HCT116 (cell line): ENCODE measurements around the gene TNFRSF8. TPM values are rescaled to one million over a fixed set of nuclear protein-coding genes. Genes with fewer than 3 reads are reported as not detected.

Source experiments
- ATAC-seq: fragments of 200-7000 bp; cut with Tn5 transposase; 2 replicates; pipeline ENCODE4 v1.9.1; 2020; ENCODE audit warnings: mild to moderate bottlenecking, moderate library complexity
- BruUV-seq: library from RNA; stranded (reverse); fragments of 400-500 nt; replicated peaks from 2 replicates; lab custom pipeline; 2021; lab: Mats Ljungman, UMichigan
- CTCF ChIA-PET: fragments of 300-600 bp; sonication (Branson Sonifier 250); formaldehyde crosslinking; loops from one replicate; lab custom pipeline; 2021; ENCODE audit warnings: antibody characterized with exemption; lab: Charles Lee
- POLR2A ChIA-PET: fragments of 300-600, 350-600 bp; sonication (Branson Sonifier 250); formaldehyde crosslinking; loops from one replicate; lab custom pipeline; 2021; ENCODE audit warnings: antibody characterized with exemption; lab: Charles Lee
- RAD21 ChIA-PET, 2 experiments: fragments of 300-600 bp; sonication (Branson Sonifier 250); formaldehyde crosslinking; loops; one replicate each; lab custom pipeline; 2023; ENCODE audit warnings: low total read pairs in 2 of 2; ENCODE audit not compliant: uncharacterized antibody in 2 of 2, unreplicated experiment in 2 of 2, low non-redundant PET in 1 of 2; lab: Charles Lee
- DNase-seq: peaks from one replicate; pipeline ENCODE4 v3.0.0-alpha.2; 2010; ENCODE audit warnings: low read depth, low spot score
- H2AFZ ChIP-seq: fragments of 200-600 bp; shearing (Covaris generic), sonication (generic); 2 replicates; pipeline ENCODE4 v1.6.1; 2017; ENCODE audit warnings: low read depth, mixed run types, mixed read lengths, antibody characterized with exemption, low read length; ENCODE audit not compliant: poor library complexity, severe bottlenecking
- H3K27ac ChIP-seq: 2 replicates; pipeline ENCODE4 v1.5.1; 2012; ENCODE audit warnings: low read depth, low read length
- H3K27me3 ChIP-seq: fragments of 200-600 bp; sonication (generic); 2 replicates; pipeline ENCODE4 v1.6.1; 2016; ENCODE audit warnings: mixed run types, low read length, mixed read lengths; ENCODE audit not compliant: insufficient read depth
- H3K36me3 ChIP-seq, 2 experiments: fragments of 200-500 bp in 1 of 2; fragments of 200-600 bp in 1 of 2; sonication (Bioruptor generic) in 1 of 2; sonication (generic) in 1 of 2; 2 replicates each; pipeline versions ENCODE4 v1.5.1 to v1.6.1; 2014 to 2016; ENCODE audit warnings: low read length in 2 of 2, inconsistent platforms in 1 of 2, mixed read lengths in 1 of 2, mixed run types in 1 of 2; ENCODE audit not compliant: insufficient read depth in 2 of 2, control insufficient read depth in 1 of 2
- H3K4me1 ChIP-seq, 2 experiments: fragments of 200-600 bp in 1 of 2; sonication (generic) in 1 of 2; 2 replicates each; pipeline versions ENCODE4 v1.5.1 to v1.6.1; 2012 to 2017; ENCODE audit warnings: low read length in 2 of 2, inconsistent platforms in 1 of 2, mild to moderate bottlenecking in 1 of 2, mixed read lengths in 1 of 2, mixed run types in 1 of 2, moderate library complexity in 1 of 2; ENCODE audit not compliant: insufficient read depth in 2 of 2, control insufficient read depth in 1 of 2
- H3K4me2 ChIP-seq: fragments of 200-600 bp; sonication (generic); 2 replicates; pipeline ENCODE4 v1.6.1; 2017; ENCODE audit warnings: mixed run types, low read length, mixed read lengths
- H3K4me3 ChIP-seq, 2 experiments: fragments of 200-600 bp in 1 of 2; sonication (generic) in 1 of 2; replicated peaks in 1 of 2; 2 replicates each; pipeline ENCODE4 v1.5.1; 2011 to 2016; ENCODE audit warnings: low read length in 2 of 2, control low read depth in 1 of 2, low read depth in 1 of 2, mild to moderate bottlenecking in 1 of 2, mixed read lengths in 1 of 2, mixed run types in 1 of 2
- H3K79me2 ChIP-seq: fragments of 200-600 bp; sonication (generic); 2 replicates; pipeline ENCODE4 v1.6.1; 2017; ENCODE audit warnings: mild to moderate bottlenecking, mixed run types, low read length, moderate library complexity, mixed read lengths; ENCODE audit not compliant: insufficient read depth
- H3K9ac ChIP-seq: fragments of 200-600 bp; sonication (generic); 2 replicates; pipeline ENCODE4 v1.6.1; 2016; ENCODE audit warnings: low read length, mixed read lengths
- H3K9me2 ChIP-seq: fragments of 200-600 bp; sonication (generic), shearing (Covaris generic); 2 replicates; pipeline ENCODE4 v1.6.1; 2017; ENCODE audit warnings: mixed run types, mild to moderate bottlenecking, moderate library complexity; ENCODE audit not compliant: insufficient read depth
- H3K9me3 ChIP-seq, 2 experiments: fragments of 200-500 bp in 1 of 2; fragments of 200-600 bp in 1 of 2; sonication (Bioruptor generic) in 1 of 2; sonication (generic) in 1 of 2; 2 replicates each; pipeline ENCODE4 v1.6.1; 2014 to 2017; ENCODE audit warnings: low read length in 2 of 2, mixed read lengths in 2 of 2, inconsistent platforms in 1 of 2, low read depth in 1 of 2, mild to moderate bottlenecking in 1 of 2, mixed run types in 1 of 2, moderate library complexity in 1 of 2; ENCODE audit not compliant: control insufficient read depth in 1 of 2, insufficient read depth in 1 of 2
- H4K20me1 ChIP-seq: fragments of 200-600 bp; sonication (generic), shearing (Covaris generic); 2 replicates; pipeline ENCODE4 v1.6.1; 2017; ENCODE audit warnings: mixed run types, mild to moderate bottlenecking, moderate library complexity; ENCODE audit not compliant: insufficient read depth
- EGR1 ChIP-seq: IDR thresholded peaks from 2 replicates; pipeline ENCODE4 v1.6.1; 2012; ENCODE audit warnings: low read depth
- EZH2 ChIP-seq: fragments of 200-600 bp; sonication (generic); IDR thresholded peaks from 2 replicates; pipeline ENCODE4 v1.6.1; 2017; ENCODE audit warnings: antibody characterized with exemption, mixed run types
- EZH2phosphoT487 ChIP-seq: fragments of 200-600 bp; IDR thresholded peaks from 2 replicates; pipeline ENCODE4 v1.6.1; 2018; ENCODE audit warnings: antibody characterized with exemption, borderline replicate concordance
- JUND ChIP-seq: IDR thresholded peaks from 2 replicates; pipeline ENCODE4 v1.6.1; 2012
- POLR2A ChIP-seq: IDR thresholded peaks from 2 replicates; pipeline ENCODE4 v1.7.0; 2011; ENCODE audit warnings: borderline replicate concordance; ENCODE audit not compliant: insufficient read depth, insufficient read length; ENCODE audit errors: extremely low read depth
- YY1 ChIP-seq: IDR thresholded peaks from 2 replicates; pipeline ENCODE4 v1.6.1; 2011; ENCODE audit warnings: low read length, low read depth, moderate library complexity, mild to moderate bottlenecking; ENCODE audit not compliant: insufficient replicate concordance; ENCODE audit errors: extremely low read depth
- ZNF274 ChIP-seq: fragments of 200-500 bp; sonication (Bioruptor generic); IDR thresholded peaks from 2 replicates; pipeline ENCODE4 v1.6.1; 2014; ENCODE audit warnings: mild to moderate bottlenecking, low read depth, low read length, inconsistent platforms
- intact Hi-C: fragments of 100-400 bp; cut with micrococcal nuclease; formaldehyde crosslinking; loops from 2 replicates; pipeline ENCODE4 v1.10.0; 2022
- total RNA-seq: library from RNA; stranded (reverse); gene quantifications from one replicate; pipeline ENCODE4 v1.2.1, GENCODE V29; 2021; ENCODE audit not compliant: unreplicated experiment
- TF ChIP-seq, protein P1 (sequence below): IDR thresholded peaks from 2 replicates; pipeline ENCODE4 v1.6.1; 2011; ENCODE audit warnings: mild to moderate bottlenecking, low read length, moderate library complexity; ENCODE audit not compliant: insufficient replicate concordance; ENCODE audit errors: extremely low read depth
- TF ChIP-seq, protein P2 (sequence below), 3 experiments: fragments of 200-600 bp in 1 of 3; sonication (generic) in 1 of 3; IDR thresholded peaks in 2 of 3; conservative IDR thresholded peaks in 1 of 3; 2 replicates each; pipeline ENCODE4 v1.5.1; 2012 to 2017; ENCODE audit warnings: low read depth in 2 of 3, low read length in 2 of 3, antibody characterized with exemption in 1 of 3, borderline replicate concordance in 1 of 3, control low read depth in 1 of 3, mild to moderate bottlenecking in 1 of 3, mixed read lengths in 1 of 3, mixed run types in 1 of 3, moderate library complexity in 1 of 3; ENCODE audit not compliant: insufficient read depth in 1 of 3

The TNFRSF8 gene
- total RNA-seq, 1 experiment from 2014 or later = 0.17 TPM

DNA sequence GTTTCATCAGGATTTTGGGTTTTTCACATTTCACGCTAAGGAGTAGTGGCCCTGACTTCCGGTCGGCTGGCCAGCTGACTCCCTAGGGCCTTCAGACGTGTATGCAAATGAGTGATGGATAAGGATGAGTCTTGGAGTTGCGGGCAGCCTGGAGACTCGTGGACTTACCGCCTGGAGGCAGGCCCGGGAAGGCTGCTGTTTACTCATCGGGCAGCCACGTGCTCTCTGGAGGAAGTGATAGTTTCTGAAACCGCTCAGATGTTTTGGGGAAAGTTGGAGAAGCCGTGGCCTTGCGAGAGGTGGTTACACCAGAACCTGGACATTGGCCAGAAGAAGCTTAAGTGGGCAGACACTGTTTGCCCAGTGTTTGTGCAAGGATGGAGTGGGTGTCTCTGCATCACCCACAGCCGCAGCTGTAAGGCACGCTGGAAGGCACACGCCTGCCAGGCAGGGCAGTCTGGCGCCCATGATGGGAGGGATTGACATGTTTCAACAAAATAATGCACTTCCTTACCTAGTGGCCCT, 80.6 kb downstream of the TNFRSF8 start:
- Histone ChIP-seq H3K4me1 (peaks cover 9 to 25% of the 10 kb centered on the region in 2 experiments; a peak in 3 of 4 replicates), H3K9me3 (no peaks in the 10 kb centered on the region), H3K79me2 (no peaks in the 10 kb centered on the region), H2AFZ (no peak overlapping the region), H3K4me2 (no peak overlapping the region), H3K4me3 (no peak overlapping the region), H3K9me2 (no peaks in the 10 kb centered on the region), H3K36me3 (no peaks in the 10 kb centered on the region), H3K27me3 (no peaks in the 10 kb centered on the region), H3K9ac (no peak overlapping the region), H3K27ac (no peak overlapping the region), H4K20me1 (no peaks in the 10 kb centered on the region)
- no peak for ATAC-seq
- no TSS peak for BruUV-seq
- ChIA-PET CTCF (no interaction called here), POLR2A (no interaction called here), RAD21 (no interaction called here)
- TF ChIP-seq EZH2phosphoT487 (no peak), ZNF274 (no peak), EZH2 (no peak), POLR2A (no peak)
- TF ChIP-seq, protein P1, sequence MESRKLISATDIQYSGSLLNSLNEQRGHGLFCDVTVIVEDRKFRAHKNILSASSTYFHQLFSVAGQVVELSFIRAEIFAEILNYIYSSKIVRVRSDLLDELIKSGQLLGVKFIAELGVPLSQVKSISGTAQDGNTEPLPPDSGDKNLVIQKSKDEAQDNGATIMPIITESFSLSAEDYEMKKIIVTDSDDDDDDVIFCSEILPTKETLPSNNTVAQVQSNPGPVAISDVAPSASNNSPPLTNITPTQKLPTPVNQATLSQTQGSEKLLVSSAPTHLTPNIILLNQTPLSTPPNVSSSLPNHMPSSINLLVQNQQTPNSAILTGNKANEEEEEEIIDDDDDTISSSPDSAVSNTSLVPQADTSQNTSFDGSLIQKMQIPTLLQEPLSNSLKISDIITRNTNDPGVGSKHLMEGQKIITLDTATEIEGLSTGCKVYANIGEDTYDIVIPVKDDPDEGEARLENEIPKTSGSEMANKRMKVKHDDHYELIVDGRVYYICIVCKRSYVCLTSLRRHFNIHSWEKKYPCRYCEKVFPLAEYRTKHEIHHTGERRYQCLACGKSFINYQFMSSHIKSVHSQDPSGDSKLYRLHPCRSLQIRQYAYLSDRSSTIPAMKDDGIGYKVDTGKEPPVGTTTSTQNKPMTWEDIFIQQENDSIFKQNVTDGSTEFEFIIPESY = no peak
- intact Hi-C loops = no loop called here
- no peak for DNase-seq

GRCh38 chr1:12144236-12144635, 81.1 kb downstream of the TNFRSF8 start:
- Histone ChIP-seq H3K9me3 (no peaks in the 10 kb centered on the region), H4K20me1 (no peaks in the 10 kb centered on the region), H3K36me3 (no peaks in the 10 kb centered on the region), H3K9me2 (no peaks in the 10 kb centered on the region), H3K27me3 (no peaks in the 10 kb centered on the region), H2AFZ (no peak overlapping the region), H3K9ac (no peak overlapping the region), H3K27ac (no peak overlapping the region), H3K4me3 (no peak overlapping the region), H3K79me2 (no peaks in the 10 kb centered on the region), H3K4me2 (no peak overlapping the region), H3K4me1 (peaks cover 11 to 30% of the 10 kb centered on the region in 2 experiments; a peak in 3 of 4 replicates)
- intact Hi-C loops = no loop called here
- TF ChIP-seq YY1 = no peak
- no peak for TF ChIP-seq JUND
- TF ChIP-seq EGR1 = no peak
- TF ChIP-seq, protein P2, sequence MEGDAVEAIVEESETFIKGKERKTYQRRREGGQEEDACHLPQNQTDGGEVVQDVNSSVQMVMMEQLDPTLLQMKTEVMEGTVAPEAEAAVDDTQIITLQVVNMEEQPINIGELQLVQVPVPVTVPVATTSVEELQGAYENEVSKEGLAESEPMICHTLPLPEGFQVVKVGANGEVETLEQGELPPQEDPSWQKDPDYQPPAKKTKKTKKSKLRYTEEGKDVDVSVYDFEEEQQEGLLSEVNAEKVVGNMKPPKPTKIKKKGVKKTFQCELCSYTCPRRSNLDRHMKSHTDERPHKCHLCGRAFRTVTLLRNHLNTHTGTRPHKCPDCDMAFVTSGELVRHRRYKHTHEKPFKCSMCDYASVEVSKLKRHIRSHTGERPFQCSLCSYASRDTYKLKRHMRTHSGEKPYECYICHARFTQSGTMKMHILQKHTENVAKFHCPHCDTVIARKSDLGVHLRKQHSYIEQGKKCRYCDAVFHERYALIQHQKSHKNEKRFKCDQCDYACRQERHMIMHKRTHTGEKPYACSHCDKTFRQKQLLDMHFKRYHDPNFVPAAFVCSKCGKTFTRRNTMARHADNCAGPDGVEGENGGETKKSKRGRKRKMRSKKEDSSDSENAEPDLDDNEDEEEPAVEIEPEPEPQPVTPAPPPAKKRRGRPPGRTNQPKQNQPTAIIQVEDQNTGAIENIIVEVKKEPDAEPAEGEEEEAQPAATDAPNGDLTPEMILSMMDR (IDR thresholded peaks at IDR 0.05 in 2 of 3, conservative IDR thresholded peaks at IDR 0.05 in 1 of 3; ENCODE audit: borderline replicate concordance in 1 of 3, insufficient read depth in 1 of 3, low read depth in 2 of 3, low read length in 2 of 3) = no peak
- POLR2A ChIA-PET = no interaction called here
- ATAC-seq (no peak), DNase-seq (no peak)
- RAD21 ChIA-PET = no interaction called here
- BruUV-seq = no TSS peak
- CTCF ChIA-PET = no interaction called here
